IMR-90 (cell line): ENCODE data around the gene ZNF132. TPM values are rescaled to one million over a fixed set of nuclear protein-coding genes. Genes with fewer than 3 reads are reported as not detected.
A peak's percentile ranks its signal among the peaks of the same experiment; 100 is the strongest.

ENCODE experiments used
- ATAC-seq: fragments of 200-7000 bp; cut with Tn5 transposase; 2 replicates; pipeline ENCODE4 v1.9.1; 2020; ENCODE audit warnings: low read depth, mild to moderate bottlenecking, moderate library complexity
- BruUV-seq: library from RNA; stranded (reverse); fragments of 400-500 nt; replicated peaks from 2 replicates; lab custom pipeline; 2021; lab: Mats Ljungman, UMichigan
- CTCF ChIA-PET: fragments of 300-600 bp; formaldehyde crosslinking; extraction: SDS; loops from one replicate; lab custom pipeline; 2021; ENCODE audit warnings: antibody characterized with exemption; lab: Yijun Ruan, JAX
- POLR2A ChIA-PET: fragments of 300-600 bp; sonication (Branson Sonifier 250); formaldehyde crosslinking; loops from one replicate; lab custom pipeline; 2022; ENCODE audit warnings: antibody characterized with exemption; ENCODE audit not compliant: unreplicated experiment; lab: Charles Lee
- DNase-seq: peaks from one replicate; pipeline ENCODE4 v3.0.0; 2013
- H2AFZ ChIP-seq: replicated peaks from 2 replicates; pipeline ENCODE3; 2013; ENCODE audit warnings: low read length, mild to moderate bottlenecking; ENCODE audit not compliant: poor library complexity
- H2AK5ac ChIP-seq: 2 replicates; pipeline ENCODE4 v1.6.1; 2013; ENCODE audit warnings: low read depth, low read length, inconsistent platforms
- H2AK9ac ChIP-seq: replicated peaks from 2 replicates; pipeline ENCODE3; 2013; ENCODE audit warnings: mild to moderate bottlenecking, low read depth, low read length, moderate library complexity; ENCODE audit not compliant: poor library complexity
- H2BK120ac ChIP-seq: 2 replicates; pipeline ENCODE4 v1.6.1; 2013; ENCODE audit warnings: low read depth, low read length, inconsistent platforms
- H2BK15ac ChIP-seq: 3 replicates; pipeline ENCODE4 v1.6.1; 2013; ENCODE audit warnings: low read depth, low read length, inconsistent platforms
- H2BK20ac ChIP-seq: 2 replicates; pipeline ENCODE4 v1.6.1; 2013; ENCODE audit warnings: low read depth, mild to moderate bottlenecking, inconsistent platforms, low read length, moderate library complexity
- H2BK5ac ChIP-seq: 2 replicates; pipeline ENCODE4 v1.6.1; 2013; ENCODE audit warnings: mild to moderate bottlenecking, low read depth, low read length, inconsistent platforms; ENCODE audit not compliant: poor library complexity, severe bottlenecking
- H3K14ac ChIP-seq: replicated peaks from 2 replicates; pipeline ENCODE4 v1.6.1; 2013; ENCODE audit warnings: low read depth, low read length, inconsistent platforms
- H3K18ac ChIP-seq: 2 replicates; pipeline ENCODE4 v1.6.1; 2013; ENCODE audit warnings: low read depth, low read length, control low read depth
- H3K23ac ChIP-seq: 2 replicates; pipeline ENCODE4 v1.6.1; 2013; ENCODE audit warnings: low read depth, low read length, inconsistent platforms
- H3K27ac ChIP-seq: 2 replicates; pipeline ENCODE4 v1.5.1; 2013; ENCODE audit warnings: mild to moderate bottlenecking, control low read depth, low read length; ENCODE audit not compliant: insufficient read depth
- H3K27me3 ChIP-seq: 2 replicates; pipeline ENCODE4 v1.6.1; 2013; ENCODE audit warnings: low read length; ENCODE audit not compliant: control insufficient read depth, insufficient read depth
- H3K36me3 ChIP-seq: 2 replicates; pipeline ENCODE4 v1.6.1; 2013; ENCODE audit warnings: low read length, mixed read lengths; ENCODE audit not compliant: control insufficient read depth, insufficient read depth
- H3K4ac ChIP-seq: 2 replicates; pipeline ENCODE4 v1.6.1; 2013; ENCODE audit warnings: low read depth, low read length, inconsistent platforms
- H3K4me1 ChIP-seq: 2 replicates; pipeline ENCODE4 v1.6.1; 2013; ENCODE audit warnings: low read length, mixed read lengths; ENCODE audit not compliant: control insufficient read depth, insufficient read depth
- H3K4me2 ChIP-seq: 2 replicates; pipeline ENCODE4 v1.6.1; 2013; ENCODE audit warnings: low read depth, mild to moderate bottlenecking, control low read depth, low read length, moderate library complexity
- H3K4me3 ChIP-seq: 2 replicates; pipeline ENCODE4 v1.5.1; 2013; ENCODE audit warnings: low read depth, mild to moderate bottlenecking, control low read depth, low read length, moderate library complexity; ENCODE audit not compliant: insufficient read depth
- H3K56ac ChIP-seq: 2 replicates; pipeline ENCODE4 v1.6.1; 2013; ENCODE audit warnings: low read length, inconsistent platforms; ENCODE audit not compliant: insufficient read depth; ENCODE audit errors: extremely low read depth
- H3K79me1 ChIP-seq, 2 experiments: 2 replicates each; pipeline ENCODE4 v1.6.1; 2013; ENCODE audit warnings: low read length in 2 of 2, inconsistent platforms in 1 of 2, low read depth in 1 of 2
- H3K9ac ChIP-seq: 2 replicates; pipeline ENCODE4 v1.6.1; 2013; ENCODE audit warnings: low read depth, low read length, control low read depth
- H3K9me1 ChIP-seq: 2 replicates; pipeline ENCODE4 v1.6.1; 2013; ENCODE audit warnings: low read length, inconsistent platforms; ENCODE audit not compliant: insufficient read depth
- H3K9me3 ChIP-seq: 2 replicates; pipeline ENCODE4 v1.6.1; 2013; ENCODE audit warnings: low read length; ENCODE audit not compliant: control insufficient read depth, insufficient read depth
- H4K20me1 ChIP-seq: 2 replicates; pipeline ENCODE4 v1.6.1; 2013; ENCODE audit warnings: low read length, inconsistent platforms; ENCODE audit not compliant: insufficient read depth
- H4K5ac ChIP-seq: 2 replicates; pipeline ENCODE4 v1.6.1; 2013; ENCODE audit warnings: mild to moderate bottlenecking, low read depth, low read length, control low read depth
- H4K8ac ChIP-seq, 2 experiments: 2 replicates each; pipeline ENCODE4 v1.6.1; 2013; ENCODE audit warnings: low read depth in 2 of 2, low read length in 2 of 2, control low read depth in 1 of 2, inconsistent platforms in 1 of 2
- H4K91ac ChIP-seq: 2 replicates; pipeline ENCODE4 v1.6.1; 2013; ENCODE audit warnings: low read depth, low read length, inconsistent platforms; ENCODE audit not compliant: insufficient read depth
- BHLHE40 ChIP-seq: fragments of 150-350 bp; IDR thresholded peaks from 2 replicates; pipeline ENCODE4 v1.6.1; 2016; ENCODE audit warnings: mild to moderate bottlenecking, low read depth, low read length
- CEBPB ChIP-seq: IDR thresholded peaks from 2 replicates; pipeline ENCODE4 v1.6.1; 2012; ENCODE audit warnings: low read depth, low read length, improper control_type of control experiment
- CHD1 ChIP-seq: IDR thresholded peaks from 2 replicates; pipeline ENCODE4 v1.6.1; 2012; ENCODE audit warnings: low read depth, low read length, improper control_type of control experiment
- FOS ChIP-seq: fragments of 150-350 bp; IDR thresholded peaks from 2 replicates; pipeline ENCODE4 v1.6.1; 2016; ENCODE audit warnings: low read depth, low read length
- MAFK ChIP-seq: IDR thresholded peaks from 2 replicates; pipeline ENCODE4 v1.6.1; 2012; ENCODE audit warnings: low read depth, low read length, improper control_type of control experiment
- MAZ ChIP-seq: IDR thresholded peaks from 2 replicates; pipeline ENCODE4 v1.6.1; 2012; ENCODE audit warnings: low read depth, mild to moderate bottlenecking, low read length, improper control_type of control experiment, moderate library complexity, borderline replicate concordance
- NFE2L2 ChIP-seq: fragments of 150-350 bp; IDR thresholded peaks from 2 replicates; pipeline ENCODE4 v1.6.1; 2016; ENCODE audit warnings: low read depth, mild to moderate bottlenecking, low read length
- POLR2A ChIP-seq: IDR thresholded peaks from 2 replicates; pipeline ENCODE4 v1.6.1; 2012; ENCODE audit warnings: mild to moderate bottlenecking, low read depth, low read length
- RAD21 ChIP-seq: IDR thresholded peaks from 2 replicates; pipeline ENCODE4 v1.6.1; 2012; ENCODE audit warnings: low read length, improper control_type of control experiment
- RCOR1 ChIP-seq: IDR thresholded peaks from 2 replicates; pipeline ENCODE4 v1.6.1; 2012; ENCODE audit warnings: mild to moderate bottlenecking, low read length, improper control_type of control experiment; ENCODE audit not compliant: insufficient replicate concordance
- RFX5 ChIP-seq: IDR thresholded peaks from 2 replicates; pipeline ENCODE4 v1.8.0; 2012; ENCODE audit warnings: low read depth, mild to moderate bottlenecking, low read length, moderate library complexity
- SMC3 ChIP-seq: fragments of 150-350 bp; IDR thresholded peaks from 2 replicates; pipeline ENCODE4 v1.6.1; 2016; ENCODE audit warnings: low read depth, mild to moderate bottlenecking, antibody characterized with exemption, low read length, moderate library complexity
- WGBS, 2 experiments: methylation state at CpG; one replicate each; pipeline versions ENCODE4 v1.1.5 to v1.1.7; 2013; ENCODE audit warnings: missing lambda C conversion rate in 2 of 2; ENCODE audit not compliant: insufficient read length in 1 of 2; ENCODE audit errors: extremely low coverage in 2 of 2; 5-methylcytosine and 5-hydroxymethylcytosine counted together
- dilution Hi-C: fragments of 300-500 bp; cut with HindIII; formaldehyde crosslinking; loops from one replicate; pipeline ENCODE4 v1.14.3; 2018; ENCODE audit warnings: low sequenced_read_pairs; ENCODE audit not compliant: unreplicated experiment
- in situ Hi-C: fragments of 300-500 bp; cut with MboI; formaldehyde crosslinking; loops from 3 replicates; pipeline ENCODE4 v1.14.3; 2019; ENCODE audit warnings: low sequenced_read_pairs, inconsistent platforms, mixed read lengths
- intact Hi-C: fragments of 100-400 bp; cut with micrococcal nuclease; formaldehyde crosslinking; loops from 2 replicates; pipeline ENCODE4 v1.10.0; 2022
- polyA plus RNA-seq, 3 experiments: library from polyadenylated mRNA; depleted of rRNA; stranded (reverse); fragments of >200 nt; gene quantifications; 2 replicates each; pipeline ENCODE4 v1.2.3, GENCODE V29; 2012; ENCODE audit warnings: low replicate concordance in 1 of 3
- total RNA-seq: library from RNA; depleted of rRNA; stranded (reverse); fragments of >200 nt; gene quantifications from 2 replicates; pipeline ENCODE4 v1.2.3, GENCODE V29; 2012
- TF ChIP-seq, protein P1 (sequence below): fragments of 150-350 bp; IDR thresholded peaks from 2 replicates; pipeline ENCODE4 v1.6.1; 2016; ENCODE audit warnings: low read depth, mild to moderate bottlenecking, low read length, moderate library complexity, borderline replicate concordance
- TF ChIP-seq, protein P2 (sequence below): fragments of 150-350 bp; IDR thresholded peaks from 2 replicates; pipeline ENCODE4 v1.6.1; 2017; ENCODE audit warnings: mild to moderate bottlenecking, antibody characterized with exemption, low read length, low read depth
- TF ChIP-seq, protein P3 (sequence below): conservative IDR thresholded peaks from 2 replicates; pipeline ENCODE4 v1.5.1; 2012; ENCODE audit warnings: mild to moderate bottlenecking, low read depth, low read length, improper control_type of control experiment

Gene ZNF132
- total and polyA plus RNA-seq, 2 of the 4 experiments (the other 2 are of a cell fraction) = 2.4 to 13.6 TPM

DNA sequence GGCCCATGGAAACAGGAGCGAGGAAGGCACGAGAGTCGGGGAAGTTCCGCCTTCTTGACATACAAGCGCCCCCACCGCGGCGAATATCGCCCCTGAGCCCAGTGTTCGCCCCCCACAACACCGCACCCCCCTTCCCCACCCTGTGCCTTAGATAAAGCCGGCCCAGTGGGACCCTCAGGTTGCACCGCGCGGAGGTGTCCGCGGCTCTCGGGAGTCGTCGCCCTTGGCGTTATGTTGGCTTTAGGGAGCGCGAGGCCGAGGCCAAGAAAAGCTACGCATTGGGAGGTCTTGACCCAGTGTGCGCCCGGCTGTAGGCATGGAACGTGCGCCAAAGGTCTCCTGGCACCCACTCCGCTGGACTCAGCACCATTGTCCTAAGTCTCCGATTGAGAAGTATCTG is 603 bp upstream of the ZNF132 start:
- POLR2A ChIA-PET = no interaction called here
- no peaks in the 10 kb centered on the region for H3K27me3 ChIP-seq
- H3K36me3 ChIP-seq = peaks cover 13% of the 10 kb centered on the region
- WGBS, 2 experiments = 14% methylated on average over 21 of the region's 31 CpGs; no CpG with 5 or more reads in 1 of the 2 experiments
- H2BK120ac ChIP-seq = no peak overlapping the region
- peak overlapping the region; percentile 95 for H2AFZ ChIP-seq
- no peak overlapping the region for H2BK15ac ChIP-seq
- H3K18ac ChIP-seq = no peak overlapping the region
- peak overlapping the region; percentile 53 for H3K27ac ChIP-seq
- peak overlapping the region; percentile 45 for H2BK5ac ChIP-seq
- H4K20me1 ChIP-seq = no peaks in the 10 kb centered on the region
- peak overlapping the region; percentile 36 to 95; a peak in 3 of 4 replicates for H4K8ac ChIP-seq
- CTCF ChIA-PET = no interaction called here
- no peak overlapping the region for H3K23ac ChIP-seq
- H2BK20ac ChIP-seq = no peak overlapping the region
- H3K9ac ChIP-seq = peak overlapping the region; percentile 46
- H3K4me3 ChIP-seq = peak overlapping the region; percentile 59
- no peak overlapping the region for H3K56ac ChIP-seq
- peaks cover 3% of the 10 kb centered on the region; the same call in 1 of the 2 replicates for H3K4me1 ChIP-seq
- peak overlapping the region; percentile 77 for H3K4ac ChIP-seq
- in situ Hi-C loops (no loop called here), dilution Hi-C loops (no loop called here), intact Hi-C loops (loop anchor here (2.0 kb wide), 1 partner anchor 32 kb away; the partner anchor contains the start of gene ZNF584)
- H2AK9ac ChIP-seq = peak overlapping the region; percentile 85
- H3K79me1 ChIP-seq = peaks cover 17 to 36% of the 10 kb centered on the region in 2 experiments
- ATAC-seq = no peak
- H3K4me2 ChIP-seq = peak overlapping the region; percentile 70
- peaks cover 26% of the 10 kb centered on the region for H3K9me3 ChIP-seq
- H4K91ac ChIP-seq = peak overlapping the region; percentile 53; the same call in 1 of the 2 replicates
- H3K14ac ChIP-seq = peak overlapping the region; percentile 77; the same call in 1 of the 2 replicates
- BruUV-seq = no TSS peak
- TF ChIP-seq POLR2A (no peak), BHLHE40 (no peak), MAFK (no peak), NFE2L2 (no peak), SMC3 (no peak), RFX5 (no peak), FOS (no peak), MAZ (no peak), RCOR1 (no peak), CHD1 (no peak), CEBPB (no peak), RAD21 (no peak)
- TF ChIP-seq, protein P1, sequence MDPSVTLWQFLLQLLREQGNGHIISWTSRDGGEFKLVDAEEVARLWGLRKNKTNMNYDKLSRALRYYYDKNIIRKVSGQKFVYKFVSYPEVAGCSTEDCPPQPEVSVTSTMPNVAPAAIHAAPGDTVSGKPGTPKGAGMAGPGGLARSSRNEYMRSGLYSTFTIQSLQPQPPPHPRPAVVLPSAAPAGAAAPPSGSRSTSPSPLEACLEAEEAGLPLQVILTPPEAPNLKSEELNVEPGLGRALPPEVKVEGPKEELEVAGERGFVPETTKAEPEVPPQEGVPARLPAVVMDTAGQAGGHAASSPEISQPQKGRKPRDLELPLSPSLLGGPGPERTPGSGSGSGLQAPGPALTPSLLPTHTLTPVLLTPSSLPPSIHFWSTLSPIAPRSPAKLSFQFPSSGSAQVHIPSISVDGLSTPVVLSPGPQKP = no peak
- TF ChIP-seq, protein P2, sequence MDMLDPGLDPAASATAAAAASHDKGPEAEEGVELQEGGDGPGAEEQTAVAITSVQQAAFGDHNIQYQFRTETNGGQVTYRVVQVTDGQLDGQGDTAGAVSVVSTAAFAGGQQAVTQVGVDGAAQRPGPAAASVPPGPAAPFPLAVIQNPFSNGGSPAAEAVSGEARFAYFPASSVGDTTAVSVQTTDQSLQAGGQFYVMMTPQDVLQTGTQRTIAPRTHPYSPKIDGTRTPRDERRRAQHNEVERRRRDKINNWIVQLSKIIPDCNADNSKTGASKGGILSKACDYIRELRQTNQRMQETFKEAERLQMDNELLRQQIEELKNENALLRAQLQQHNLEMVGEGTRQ = no peak
- TF ChIP-seq, protein P3, sequence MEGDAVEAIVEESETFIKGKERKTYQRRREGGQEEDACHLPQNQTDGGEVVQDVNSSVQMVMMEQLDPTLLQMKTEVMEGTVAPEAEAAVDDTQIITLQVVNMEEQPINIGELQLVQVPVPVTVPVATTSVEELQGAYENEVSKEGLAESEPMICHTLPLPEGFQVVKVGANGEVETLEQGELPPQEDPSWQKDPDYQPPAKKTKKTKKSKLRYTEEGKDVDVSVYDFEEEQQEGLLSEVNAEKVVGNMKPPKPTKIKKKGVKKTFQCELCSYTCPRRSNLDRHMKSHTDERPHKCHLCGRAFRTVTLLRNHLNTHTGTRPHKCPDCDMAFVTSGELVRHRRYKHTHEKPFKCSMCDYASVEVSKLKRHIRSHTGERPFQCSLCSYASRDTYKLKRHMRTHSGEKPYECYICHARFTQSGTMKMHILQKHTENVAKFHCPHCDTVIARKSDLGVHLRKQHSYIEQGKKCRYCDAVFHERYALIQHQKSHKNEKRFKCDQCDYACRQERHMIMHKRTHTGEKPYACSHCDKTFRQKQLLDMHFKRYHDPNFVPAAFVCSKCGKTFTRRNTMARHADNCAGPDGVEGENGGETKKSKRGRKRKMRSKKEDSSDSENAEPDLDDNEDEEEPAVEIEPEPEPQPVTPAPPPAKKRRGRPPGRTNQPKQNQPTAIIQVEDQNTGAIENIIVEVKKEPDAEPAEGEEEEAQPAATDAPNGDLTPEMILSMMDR = no peak
- H2AK5ac ChIP-seq = peak overlapping the region; percentile 74
- H3K9me1 ChIP-seq = no peaks in the 10 kb centered on the region
- H4K5ac ChIP-seq = peak overlapping the region; percentile 83
- no peak for DNase-seq
